Prostate gland (tissue), 2 donors: ENCODE measurements around the gene RSPO1. TPM values are rescaled to one million over a fixed set of nuclear protein-coding genes. Genes with fewer than 3 reads are reported as not detected.

Experiments
- DNase-seq: peaks from one replicate; pipeline ENCODE4 v3.0.0-alpha.2; 2019; ENCODE audit warnings: low spot score
- H3K27ac ChIP-seq, 2 donors: fragments of 200-600 bp; sonication (generic); 2 replicates each; pipeline ENCODE4 v1.5.1; 2017 to 2019
- H3K27me3 ChIP-seq: fragments of 200-600 bp; sonication (generic); replicated peaks from 2 replicates; pipeline ENCODE4 v1.5.1; 2019; ENCODE audit not compliant: insufficient read depth
- H3K36me3 ChIP-seq, 2 donors: fragments of 200-600 bp; sonication (generic); 1 replicate in 1 of 2; 2 replicates in 1 of 2; pipeline versions ENCODE4 v1.5.1 to v1.8.1; 2017 to 2019
- H3K4me1 ChIP-seq: fragments of 200-600 bp; sonication (generic); replicated peaks from 2 replicates; pipeline ENCODE4 v1.5.1; 2019
- H3K4me3 ChIP-seq, 2 donors: fragments of 200-600 bp; sonication (generic); 2 replicates each; pipeline ENCODE4 v1.5.1; 2017 to 2019
- H3K9me3 ChIP-seq: fragments of 200-600 bp; sonication (generic); 2 replicates; pipeline ENCODE4 v1.5.1; 2017
- CTCF ChIP-seq, 4 experiments: fragments of 200-600 bp in 2 of 4; fragments of 450-650 bp in 2 of 4; sonication (generic) in 2 of 4; IDR thresholded peaks; 1 replicate in 3 of 4; 2 replicates in 1 of 4; pipeline ENCODE4 v1.5.1; 2016 to 2019; ENCODE audit warnings: antibody characterized with exemption in 4 of 4, mild to moderate bottlenecking in 2 of 4, moderate library complexity in 2 of 4
- POLR2A ChIP-seq: fragments of 450-650 bp; IDR thresholded peaks from one replicate; pipeline ENCODE4 v1.6.1; 2016; ENCODE audit warnings: antibody characterized with exemption, mild to moderate bottlenecking
- POLR2AphosphoS5 ChIP-seq: sonication (generic); formaldehyde crosslinking; IDR thresholded peaks from one replicate; pipeline ENCODE4 v1.6.1; 2017; ENCODE audit warnings: antibody characterized with exemption
- WGBS: methylation state at CpG from one replicate; pipeline ENCODE4 v1.1.5; 2018; 5-methylcytosine and 5-hydroxymethylcytosine counted together
- intact Hi-C: fragments of 100-400 bp; cut with DNase I; formaldehyde crosslinking; loops from one replicate; pipeline ENCODE4 v1.14.2; 2022
- total RNA-seq, 2 donors: library from RNA; depleted of rRNA; stranded (reverse); fragments of >200 nt; gene quantifications; one replicate each; pipeline ENCODE4 v1.1.0, GENCODE V29; 2016

Gene RSPO1
- total RNA-seq, 2 donors from 2014 or later: 1.6 TPM

GRCh38 chr1:37662031-37662755 is 27.5 kb upstream of the RSPO1 start:
- intact Hi-C loops: no loop called here
- no peak overlapping the region for H3K27ac ChIP-seq
- H3K4me3 ChIP-seq: no peak overlapping the region
- TF ChIP-seq POLR2A (no peak), POLR2AphosphoS5 (no peak), CTCF (IDR thresholded peaks at IDR 0.05) (no peak)
- WGBS: 72% methylated on average over 11 of the region's 11 CpGs
- no peaks in the 10 kb centered on the region for H3K4me1 ChIP-seq
- DNase-seq: no peak
- H3K36me3 ChIP-seq: no peaks in the 10 kb centered on the region
- no peaks in the 10 kb centered on the region for H3K27me3 ChIP-seq
- H3K9me3 ChIP-seq: no peaks in the 10 kb centered on the region

- Histone ChIP-seq H3K9me3 (no peaks in the 10 kb centered on the region), H3K4me3 (no peak overlapping the region), H3K36me3 (no peaks in the 10 kb centered on the region), H3K27ac (no peak overlapping the region), H3K27me3 (no peaks in the 10 kb centered on the region), H3K4me1 (no peaks in the 10 kb centered on the region)
- intact Hi-C loops: no loop called here
- WGBS: 72% methylated on average over 9 of the region's 9 CpGs
- TF ChIP-seq CTCF (IDR thresholded peaks at IDR 0.05): no peak
- no peak for TF ChIP-seq POLR2AphosphoS5
- TF ChIP-seq POLR2A: no peak
- DNase-seq: no peak
These were observed 26.7 kb upstream of the RSPO1 start for GRCh38 chr1:37661401-37661800.

GRCh38 chr1:37660664-37661063 is 26.0 kb upstream of the RSPO1 start:
- no peaks in the 10 kb centered on the region for H3K36me3 ChIP-seq
- no peak overlapping the region for H3K4me3 ChIP-seq
- no peak overlapping the region for H3K27ac ChIP-seq
- intact Hi-C loops: no loop called here
- 59% methylated on average over 10 of the region's 10 CpGs for WGBS
- H3K9me3 ChIP-seq: no peaks in the 10 kb centered on the region
- TF ChIP-seq POLR2A (no peak), POLR2AphosphoS5 (no peak), CTCF (IDR thresholded peaks at IDR 0.05) (no peak)
- DNase-seq: no peak
- H3K4me1 ChIP-seq: no peaks in the 10 kb centered on the region
- H3K27me3 ChIP-seq: no peaks in the 10 kb centered on the region

- H3K4me1 ChIP-seq: no peaks in the 10 kb centered on the region
- 91% methylated on average over 6 of the region's 6 CpGs for WGBS
- H3K4me3 ChIP-seq: no peak overlapping the region
- no peak for DNase-seq
- no peaks in the 10 kb centered on the region for H3K27me3 ChIP-seq
- no peaks in the 10 kb centered on the region for H3K9me3 ChIP-seq
- TF ChIP-seq CTCF (IDR thresholded peaks at IDR 0.05) (no peak), POLR2A (no peak), POLR2AphosphoS5 (no peak)
- H3K36me3 ChIP-seq: no peaks in the 10 kb centered on the region
- intact Hi-C loops: no loop called here
- no peak overlapping the region for H3K27ac ChIP-seq
These were observed 23.8 kb upstream of the RSPO1 start for GRCh38 chr1:37658486-37658885.
